Common myeloid progenitor, CD34-positive (primary cell): Measurements from ENCODE around the gene ARPC1A. TPM values are rescaled to one million over a fixed set of nuclear protein-coding genes. Genes with fewer than 3 reads are reported as not detected.
"Not testable (repeated sequence)": the region's sequence is repeated elsewhere in the genome, so short reads cannot be mapped to it uniquely, and the experiment has no call there.

Experiments
- CTCF ChIA-PET: fragments of 350-600 bp; sonication (Branson Sonifier 250); formaldehyde crosslinking; loops from one replicate; lab custom pipeline; 2021; ENCODE audit warnings: antibody characterized with exemption; lab: Charles Lee
- POLR2A ChIA-PET: fragments of 350-600 bp; sonication (Branson Sonifier 250); formaldehyde crosslinking; loops from one replicate; lab custom pipeline; 2021; ENCODE audit warnings: antibody characterized with exemption; lab: Charles Lee
- DNase-seq, 3 donors: peaks; one replicate each; pipeline versions ENCODE4 v3.0.0 to v3.0.0-alpha.2; 2013
- H3K27ac ChIP-seq, 2 experiments: 1 replicate in 1 of 2; 2 replicates in 1 of 2; pipeline ENCODE4 v1.7.0; 2013; ENCODE audit warnings: inconsistent platforms in 2 of 2, low read length in 2 of 2, mild to moderate bottlenecking in 2 of 2, low read depth in 1 of 2, moderate library complexity in 1 of 2; ENCODE audit not compliant: severe bottlenecking in 2 of 2, insufficient read depth in 1 of 2, poor library complexity in 1 of 2
- H3K27me3 ChIP-seq, 5 experiments: replicated peaks in 2 of 5; 1 replicate in 3 of 5; 2 replicates in 2 of 5; pipeline versions ENCODE4 v1.6.1 to v1.7.0; 2013; ENCODE audit warnings: low read length in 4 of 5, mild to moderate bottlenecking in 2 of 5, moderate library complexity in 2 of 5, inconsistent platforms in 1 of 5; ENCODE audit not compliant: insufficient read depth in 5 of 5, control insufficient read depth in 4 of 5
- H3K36me3 ChIP-seq, 4 experiments: 1 replicate in 2 of 4; 2 replicates in 2 of 4; pipeline versions ENCODE4 v1.6.1 to v1.7.0; 2013; ENCODE audit warnings: low read length in 3 of 4, control low read depth in 1 of 4, mild to moderate bottlenecking in 1 of 4; ENCODE audit not compliant: control insufficient read depth in 4 of 4, insufficient read depth in 4 of 4
- H3K4me1 ChIP-seq, 4 experiments: 1 replicate in 3 of 4; 2 replicates in 1 of 4; pipeline versions ENCODE4 v1.6.1 to v1.7.1; 2013; ENCODE audit warnings: low read length in 3 of 4, mild to moderate bottlenecking in 3 of 4, control low read depth in 1 of 4, inconsistent platforms in 1 of 4, moderate library complexity in 1 of 4; ENCODE audit not compliant: control insufficient read depth in 4 of 4, insufficient read depth in 4 of 4; ENCODE audit errors: control extremely low read depth in 1 of 4
- H3K4me3 ChIP-seq, 7 experiments: 1 replicate in 4 of 7; 2 replicates in 3 of 7; pipeline versions ENCODE4 v1.5.1 to v1.7.0; 2013; ENCODE audit warnings: mild to moderate bottlenecking in 7 of 7, low read length in 6 of 7, moderate library complexity in 6 of 7, inconsistent platforms in 2 of 7, low read depth in 2 of 7, control low read depth in 1 of 7; ENCODE audit not compliant: insufficient read depth in 4 of 7, control insufficient read depth in 1 of 7; ENCODE audit errors: extremely low read depth in 1 of 7
- H3K9me3 ChIP-seq, 5 experiments: 1 replicate in 4 of 5; 2 replicates in 1 of 5; pipeline versions ENCODE4 v1.6.1 to v1.7.1; 2013; ENCODE audit warnings: low read length in 4 of 5, mild to moderate bottlenecking in 2 of 5, inconsistent platforms in 1 of 5, low read depth in 1 of 5, moderate library complexity in 1 of 5; ENCODE audit not compliant: control insufficient read depth in 4 of 5, insufficient read depth in 2 of 5; ENCODE audit errors: control extremely low read depth in 1 of 5
- WGBS: methylation state at CpG from one replicate; pipeline ENCODE4 v1.1.5; 2013; ENCODE audit not compliant: insufficient coverage; 5-methylcytosine and 5-hydroxymethylcytosine counted together
- polyA plus RNA-seq: library from polyadenylated mRNA; unstranded; fragments of 120-200 nt; gene quantifications from one replicate; pipeline ENCODE4 v1.2.1, GENCODE V29; 2013

ARPC1A gene
- 33.9 TPM for polyA plus RNA-seq

- ChIA-PET CTCF (interaction anchor here (0.6 to 1.7 kb wide), 3 partner anchors 10 to 17 kb away, joined by 3 to 4 read pairs (median 4); no protein-coding TSS in a partner anchor), POLR2A (no interaction called here)
- Histone ChIP-seq H3K27me3 (no peaks in the 10 kb centered on the region), H3K4me1 (peaks cover 7 to 40% (median 35%) of the 10 kb centered on the region in 4 experiments), H3K4me3 (peak within 1 kb of the TSS; percentile 84 to 99 (median 98)), H3K9me3 (no peaks in the 10 kb centered on the region), H3K36me3 (no peaks in the 10 kb centered on the region), H3K27ac (peak within 1 kb of the TSS; percentile 78 to 88)
- peak; percentile 90 to 94 (median 92) for DNase-seq
- 0% methylated on average over 82 of the region's 82 CpGs for WGBS
These were observed at the start of gene ARPC1A for GRCh38 chr7:99325592-99326407. TSS of gene ARPC1A (plus strand) at chr7:99325898. CDS start at chr7:99333354, 7,456 bp downstream.

GRCh38 chr7:99278180-99278579 lies 47.5 kb upstream of the ARPC1A start:
- Histone ChIP-seq H3K9me3 (no peaks in the 10 kb centered on the region), H3K4me3 (no peak overlapping the region), H3K4me1 (peaks cover 0 to 7% (median 5%) of the 10 kb centered on the region in 4 experiments), H3K27me3 (no peaks in the 10 kb centered on the region), H3K36me3 (no peaks in the 10 kb centered on the region), H3K27ac (no peak overlapping the region)
- DNase-seq: no peak
- WGBS: 100% methylated on average over 5 of the region's 5 CpGs
- ChIA-PET CTCF (interaction anchor here (1.3 kb wide), 1 partner anchor 29 kb away, joined by 3 read pairs; no protein-coding TSS in a partner anchor), POLR2A (no interaction called here)

GRCh38 chr7:99284165-99284564 lies 41.5 kb upstream of the ARPC1A start:
- H3K9me3 ChIP-seq, CTCF ChIA-PET, POLR2A ChIA-PET, H3K27me3 ChIP-seq, H3K4me3 ChIP-seq, H3K36me3 ChIP-seq, H3K4me1 ChIP-seq, DNase-seq, H3K27ac ChIP-seq: not testable (repeated sequence)
- WGBS: 95% methylated on average over 4 of the region's 4 CpGs

GRCh38 chr7:99287779-99288534 lies 37.7 kb upstream of the ARPC1A start:
- H3K27me3 ChIP-seq: no peaks in the 10 kb centered on the region
- CTCF ChIA-PET: interaction anchor here (1.3 kb wide), 1 partner anchor 14 kb away, joined by 3 read pairs; no protein-coding TSS in a partner anchor
- no peak for DNase-seq

GRCh38 chr7:99289185-99289584 lies 36.5 kb upstream of the ARPC1A start:
- WGBS: 100% methylated on average over 3 of the region's 9 CpGs
- H3K36me3 ChIP-seq: no peaks in the 10 kb centered on the region
- no peaks in the 10 kb centered on the region for H3K9me3 ChIP-seq
- no peaks in the 10 kb centered on the region for H3K27me3 ChIP-seq
- H3K4me3 ChIP-seq: no peak overlapping the region
- no peak overlapping the region for H3K27ac ChIP-seq
- ChIA-PET CTCF (interaction anchor here (1.3 to 1.8 kb wide), 2 partner anchors 20 to 22 kb away, joined by 3 to 5 read pairs; no protein-coding TSS in a partner anchor), POLR2A (interaction anchor here (0.8 kb wide), 1 partner anchor 857 kb away, joined by 3 read pairs; no protein-coding TSS in a partner anchor)
- no peaks in the 10 kb centered on the region for H3K4me1 ChIP-seq
- DNase-seq: no peak

More at GRCh38 chr7:99287779-99288534, 37.7 kb upstream of the ARPC1A start:
- H3K4me3 ChIP-seq: no peak overlapping the region
- no peak overlapping the region for H3K27ac ChIP-seq
- POLR2A ChIA-PET: no interaction called here
- no peaks in the 10 kb centered on the region for H3K4me1 ChIP-seq
- no peaks in the 10 kb centered on the region for H3K36me3 ChIP-seq
- WGBS: 99% methylated on average over 17 of the region's 23 CpGs
- H3K9me3 ChIP-seq: no peaks in the 10 kb centered on the region

- H3K9me3 ChIP-seq, H3K27ac ChIP-seq, H3K4me1 ChIP-seq, H3K36me3 ChIP-seq, DNase-seq, H3K27me3 ChIP-seq, POLR2A ChIA-PET, H3K4me3 ChIP-seq: not testable (repeated sequence)
- CTCF ChIA-PET: interaction anchor here (1.3 to 1.8 kb wide), 3 partner anchors 10 to 21 kb away, joined by 3 to 5 read pairs (median 4); no protein-coding TSS in a partner anchor
- WGBS: no CpG with 5 or more reads among the region's 3 CpGs
These were observed 35.5 kb upstream of the ARPC1A start for GRCh38 chr7:99290148-99290547.
